GM12864 (cell line): ENCODE measurements around the gene PAX3.

Experiments
- DNase-seq: peaks from one replicate; pipeline ENCODE4 v3.0.0-alpha.2; 2011; ENCODE audit warnings: low read depth
- H3K4me3 ChIP-seq: 2 replicates; pipeline ENCODE4 v1.5.1; 2011; ENCODE audit warnings: mild to moderate bottlenecking, low read depth, low read length, control low read depth
- TF ChIP-seq, protein P1 (sequence below): IDR thresholded peaks from 2 replicates; pipeline ENCODE4 v1.5.1; 2011; ENCODE audit warnings: low read depth, mild to moderate bottlenecking, moderate library complexity, low read length, control low read depth, inconsistent platforms; ENCODE audit errors: missing control alignments

PAX3 gene

DNA sequence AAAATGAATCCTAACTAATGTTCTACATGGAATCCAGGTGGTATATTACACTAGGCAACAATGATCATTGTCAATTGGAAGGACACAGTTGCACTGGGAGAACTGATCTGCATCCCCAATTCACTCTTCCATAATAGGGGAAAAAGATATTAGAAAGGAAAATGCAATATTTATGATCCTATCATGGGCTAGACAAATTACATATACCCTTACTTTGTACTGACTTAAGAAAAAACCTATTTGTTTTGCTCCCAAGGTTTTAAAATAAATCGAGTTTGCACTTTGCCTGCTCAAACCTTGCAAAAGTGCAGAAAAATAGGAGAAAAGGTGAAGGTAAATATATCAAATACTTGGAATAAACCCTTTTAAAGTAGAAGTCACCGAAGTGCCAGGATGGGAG, 11.0 kb upstream of the PAX3 start:
- TF ChIP-seq, protein P1, sequence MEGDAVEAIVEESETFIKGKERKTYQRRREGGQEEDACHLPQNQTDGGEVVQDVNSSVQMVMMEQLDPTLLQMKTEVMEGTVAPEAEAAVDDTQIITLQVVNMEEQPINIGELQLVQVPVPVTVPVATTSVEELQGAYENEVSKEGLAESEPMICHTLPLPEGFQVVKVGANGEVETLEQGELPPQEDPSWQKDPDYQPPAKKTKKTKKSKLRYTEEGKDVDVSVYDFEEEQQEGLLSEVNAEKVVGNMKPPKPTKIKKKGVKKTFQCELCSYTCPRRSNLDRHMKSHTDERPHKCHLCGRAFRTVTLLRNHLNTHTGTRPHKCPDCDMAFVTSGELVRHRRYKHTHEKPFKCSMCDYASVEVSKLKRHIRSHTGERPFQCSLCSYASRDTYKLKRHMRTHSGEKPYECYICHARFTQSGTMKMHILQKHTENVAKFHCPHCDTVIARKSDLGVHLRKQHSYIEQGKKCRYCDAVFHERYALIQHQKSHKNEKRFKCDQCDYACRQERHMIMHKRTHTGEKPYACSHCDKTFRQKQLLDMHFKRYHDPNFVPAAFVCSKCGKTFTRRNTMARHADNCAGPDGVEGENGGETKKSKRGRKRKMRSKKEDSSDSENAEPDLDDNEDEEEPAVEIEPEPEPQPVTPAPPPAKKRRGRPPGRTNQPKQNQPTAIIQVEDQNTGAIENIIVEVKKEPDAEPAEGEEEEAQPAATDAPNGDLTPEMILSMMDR, result no peak
- no peak for DNase-seq
- no peak overlapping the region for H3K4me3 ChIP-seq

DNA sequence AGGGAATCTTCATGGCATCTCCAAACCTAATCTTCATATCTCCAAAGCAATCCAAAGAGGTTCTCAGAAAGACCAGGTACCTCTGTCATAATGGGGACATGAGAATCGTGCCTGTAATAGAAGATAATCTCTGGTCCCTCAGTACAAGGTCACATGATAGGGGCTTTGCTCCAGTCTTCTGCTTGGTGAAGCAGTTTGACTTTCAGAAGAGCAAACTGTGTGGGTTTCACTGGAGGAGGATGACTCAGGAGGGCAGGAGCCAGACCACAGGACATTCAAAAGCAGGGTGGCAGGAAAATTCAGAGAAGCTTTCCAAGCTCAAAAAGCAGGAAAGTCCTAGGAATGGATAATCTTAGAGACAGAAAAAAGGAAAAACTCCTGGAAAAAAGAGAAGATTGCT, 10.6 kb upstream of the PAX3 start:
- TF ChIP-seq, protein P1, result no peak

DNA sequence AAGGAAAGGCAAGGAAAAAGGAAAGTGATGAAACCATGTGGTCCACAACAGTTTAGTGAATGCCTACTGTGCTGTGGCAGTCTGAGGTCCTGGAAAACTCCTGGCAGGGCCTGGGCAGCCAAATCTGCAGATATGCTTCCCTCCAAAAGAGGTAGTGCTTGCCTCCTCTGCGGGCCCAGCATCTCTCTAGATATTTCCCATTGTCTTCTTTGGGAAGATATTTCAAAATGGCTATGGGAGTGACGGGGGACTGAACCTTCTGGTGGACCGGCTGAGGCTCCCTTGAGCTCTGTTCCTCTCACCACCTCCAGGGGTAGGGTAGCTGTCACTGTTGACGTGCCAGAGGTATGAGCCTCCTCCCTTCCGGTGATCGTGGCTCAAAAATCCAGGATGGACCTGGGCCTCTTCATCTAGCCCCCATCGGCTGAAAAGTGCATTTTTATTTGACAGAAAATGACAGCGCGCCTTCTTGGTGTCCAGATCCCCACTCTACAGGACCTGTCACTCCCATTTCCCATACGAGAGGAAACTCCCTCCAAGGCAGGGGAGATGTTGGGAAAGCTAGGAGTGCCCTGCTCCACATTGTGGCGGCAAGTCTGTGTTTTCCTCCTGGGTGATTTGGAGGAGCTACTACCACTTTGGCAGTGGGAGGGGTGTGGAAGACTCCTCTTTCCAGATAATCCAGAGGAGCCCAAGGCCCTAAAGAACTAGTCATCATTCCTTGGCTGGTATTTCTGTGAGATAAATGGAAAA, 9.4 kb upstream of the PAX3 start:
- H3K4me3 ChIP-seq, result no peak overlapping the region
- DNase-seq, result no peak

More for the DNA sequence above, 10.6 kb upstream of the PAX3 start:
- DNase-seq, result no peak
- H3K4me3 ChIP-seq, result no peak overlapping the region

DNA sequence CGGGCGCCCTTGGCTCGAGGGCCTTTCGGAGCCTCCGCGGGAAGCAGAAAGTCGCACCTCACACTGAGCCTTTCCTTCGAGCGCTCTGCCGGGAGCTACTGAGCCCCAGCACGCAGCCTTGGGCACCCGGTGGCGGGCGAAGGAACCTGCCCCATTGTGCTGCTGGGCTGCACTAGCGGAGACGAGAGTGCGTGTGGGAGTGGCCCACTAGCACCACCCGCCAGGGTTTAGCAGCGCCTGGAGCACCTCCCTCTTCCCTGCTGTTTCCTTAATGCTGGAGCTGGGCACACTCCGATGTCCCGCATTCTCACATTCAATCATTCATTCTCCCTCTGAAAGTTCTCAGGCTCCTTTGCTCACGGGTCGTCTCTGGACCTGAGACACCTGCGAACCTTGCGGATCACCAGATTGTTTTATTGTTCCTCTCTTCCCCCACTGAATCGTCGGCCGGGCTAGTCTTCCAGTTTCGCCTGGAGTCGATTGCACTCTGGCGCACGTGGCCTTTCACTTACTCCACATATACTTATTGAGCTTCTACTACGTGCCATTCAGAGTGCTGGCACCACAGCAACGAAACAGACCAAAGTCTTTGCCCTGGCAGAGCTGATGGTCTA, 8.5 kb upstream of the PAX3 start:
- H3K4me3 ChIP-seq, result no peak overlapping the region
- DNase-seq, result no peak

More for the DNA sequence above, 9.4 kb upstream of the PAX3 start:
- TF ChIP-seq, protein P1, result no peak

DNA sequence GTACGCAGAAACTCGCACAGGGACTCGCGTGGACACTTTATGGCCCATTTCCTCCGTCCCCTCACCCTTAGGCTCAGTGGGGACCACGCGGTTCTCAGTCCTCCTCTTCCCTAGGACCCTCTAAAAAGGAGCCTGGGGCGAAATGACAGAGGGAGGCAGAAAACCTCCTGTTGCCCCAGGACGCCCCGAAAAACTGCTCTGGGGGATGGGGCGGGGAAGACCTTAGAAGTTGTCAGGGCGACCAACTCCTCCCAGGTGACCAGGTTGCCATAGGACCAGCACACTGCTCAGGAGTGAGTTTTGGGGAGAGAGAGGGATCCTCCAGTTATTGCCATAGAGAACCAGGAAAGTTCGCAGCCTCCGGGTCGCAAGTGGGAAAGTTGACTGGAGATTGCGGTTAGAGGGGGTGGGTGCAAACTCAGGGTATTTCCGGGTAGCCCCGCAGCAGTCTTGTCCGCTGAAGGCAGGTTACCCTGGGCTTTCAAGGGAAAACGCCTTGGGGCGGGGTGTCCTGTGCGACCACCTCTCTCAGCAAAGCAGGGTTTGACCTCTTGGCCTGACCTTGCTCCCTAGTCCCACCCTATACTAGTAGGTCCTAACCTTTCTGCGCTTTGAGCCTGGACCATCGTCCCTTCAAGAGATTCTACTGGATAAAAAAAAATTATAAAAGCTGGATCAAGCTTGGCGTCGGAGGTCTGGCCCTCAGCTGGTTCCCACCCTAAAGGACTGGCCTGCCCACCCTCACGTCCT, 7.8 kb upstream of the PAX3 start:
- DNase-seq, result no peak
- TF ChIP-seq, protein P1, result no peak
- H3K4me3 ChIP-seq, result peak overlapping the region; percentile 56

More for the DNA sequence above, 8.5 kb upstream of the PAX3 start:
- TF ChIP-seq, protein P1, result no peak

DNA sequence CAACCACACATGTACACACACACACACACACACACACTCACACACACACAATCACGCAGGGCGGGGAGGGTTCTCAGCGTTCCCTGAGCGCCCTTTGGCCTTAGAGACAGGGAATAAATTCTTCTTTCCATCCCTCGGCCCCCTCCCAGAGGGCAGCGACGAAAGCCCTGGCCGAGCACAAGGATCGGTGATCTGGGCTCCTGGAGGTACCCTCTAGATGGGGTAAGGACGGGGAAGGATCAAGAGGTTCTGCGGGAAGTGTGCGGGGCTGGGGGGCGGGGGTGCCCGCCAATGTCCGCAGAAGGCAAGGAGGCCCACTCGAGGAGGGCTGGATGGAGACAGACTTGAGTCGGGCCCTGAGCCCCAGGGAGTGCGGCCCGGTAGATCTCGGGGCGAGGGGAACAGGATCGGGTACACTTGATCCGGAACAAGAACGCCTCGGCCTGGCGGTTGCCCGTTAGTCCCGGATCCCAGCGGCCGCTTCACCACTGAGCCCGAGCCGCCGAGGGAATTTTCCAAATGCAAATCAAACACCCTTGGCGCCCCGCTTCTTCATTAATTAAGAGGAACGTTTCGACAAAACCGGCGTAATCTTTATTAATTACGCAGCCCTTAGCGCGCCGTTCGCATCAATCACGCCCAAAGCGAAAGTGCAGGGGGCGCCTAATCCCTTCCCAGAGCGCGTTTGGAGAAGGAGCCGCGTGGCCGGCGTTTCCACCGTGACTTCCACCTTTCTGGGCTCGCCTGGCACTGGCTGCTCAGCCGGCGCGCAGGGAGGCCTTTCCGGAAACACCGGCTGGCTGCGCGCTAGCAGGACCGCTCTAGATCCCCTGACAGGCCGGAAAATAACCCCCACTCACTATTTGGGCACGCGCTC, 7.0 kb upstream of the PAX3 start:
- no peak for DNase-seq
- TF ChIP-seq, protein P1, result no peak
- H3K4me3 ChIP-seq, result peak overlapping the region; percentile 56
